GM08714 (cell line): Measurements from ENCODE around the gene LRRC56.

ENCODE experiments used
- H3K4me3 ChIP-seq: fragments of 200-500 bp; sonication (Bioruptor generic); 2 replicates; pipeline ENCODE4 v1.5.1; 2014; ENCODE audit warnings: mild to moderate bottlenecking, low read length, inconsistent platforms
- ZNF274 ChIP-seq: IDR thresholded peaks from 2 replicates; pipeline ENCODE4 v1.6.1; 2012; ENCODE audit warnings: mild to moderate bottlenecking, low read depth, low read length

LRRC56 gene

GRCh38 chr11:551596-551995 lies 14.3 kb downstream of the LRRC56 start:
- H3K4me3 ChIP-seq, result no peak overlapping the region

GRCh38 chr11:553083-553987 lies 16.0 kb downstream of the LRRC56 start:
- TF ChIP-seq ZNF274, result no peak
- no peak overlapping the region for H3K4me3 ChIP-seq

More at GRCh38 chr11:551596-551995, 14.3 kb downstream of the LRRC56 start:
- no peak for TF ChIP-seq ZNF274

GRCh38 chr11:553988-554340 lies 16.6 kb downstream of the LRRC56 start:
- no peak for TF ChIP-seq ZNF274
- H3K4me3 ChIP-seq, result no peak overlapping the region

GRCh38 chr11:554428-555226 lies 17.3 kb downstream of the LRRC56 start:
- peak overlapping the region; percentile 33; the same call in 1 of the 2 replicates for H3K4me3 ChIP-seq
- no peak for TF ChIP-seq ZNF274

- TF ChIP-seq ZNF274, result no peak
- no peak overlapping the region; the same call in 1 of the 2 replicates for H3K4me3 ChIP-seq
Measured at GRCh38 chr11:555227-555779, 18.0 kb downstream of the LRRC56 start.

- TF ChIP-seq ZNF274, result no peak
- H3K4me3 ChIP-seq, result no peak overlapping the region
Measured at GRCh38 chr11:555780-556661, 18.7 kb downstream of the LRRC56 start.

- H3K4me3 ChIP-seq, result no peak overlapping the region
- no peak for TF ChIP-seq ZNF274
Measured at GRCh38 chr11:556662-557256, 19.4 kb downstream of the LRRC56 start.

- no peak for TF ChIP-seq ZNF274
- H3K4me3 ChIP-seq, result no peak overlapping the region
Measured at GRCh38 chr11:557328-558132, 20.2 kb downstream of the LRRC56 start.

- TF ChIP-seq ZNF274, result no peak
- H3K4me3 ChIP-seq, result no peak overlapping the region
Measured at GRCh38 chr11:558503-558902, 21.2 kb downstream of the LRRC56 start.

- no peak for TF ChIP-seq ZNF274
- H3K4me3 ChIP-seq, result no peak overlapping the region
Measured at GRCh38 chr11:559020-559620, 21.8 kb downstream of the LRRC56 start.

- H3K4me3 ChIP-seq, result peak overlapping the region; percentile 79; the same call in 1 of the 2 replicates
- TF ChIP-seq ZNF274, result no peak
Measured at GRCh38 chr11:559712-560304, 22.5 kb downstream of the LRRC56 start.

- H3K4me3 ChIP-seq, result peak within 1 kb of the TSS; percentile 91
- TF ChIP-seq ZNF274, result no peak
Measured at GRCh38 chr11:560305-561147, 23.2 kb downstream of the LRRC56 start, which contains the start of the genes LMNTD2 and RASSF7. Gene LMNTD2, minus strand, starts transcription at chr11:560738. Its CDS starts 22 bp downstream, at chr11:560716. Gene RASSF7, plus strand, starts transcription at chr11:560970. Its CDS starts 799 bp downstream, at chr11:561769.
